BLaER1 treated with 17β-estradiol and CSF1 and Interleukin-3, amounts not matched to agents 10 nM and 100 nM (cell line): ENCODE results near the gene ABHD10.
A peak's percentile ranks its signal among the peaks of the same experiment; 100 is the strongest.

ENCODE experiments used
- H3K27ac ChIP-seq, 11 experiments: shearing (Covaris generic); formaldehyde crosslinking; 2 replicates each; pipeline ENCODE4 v1.8.1; 2022
- H3K27me3 ChIP-seq, 11 experiments: shearing (Covaris generic); formaldehyde crosslinking; 2 replicates each; pipeline ENCODE4 v1.8.1; 2022
- H3K36me3 ChIP-seq, 11 experiments: shearing (Covaris generic); formaldehyde crosslinking; 2 replicates each; pipeline ENCODE4 v1.8.1; 2022
- H3K4me1 ChIP-seq, 10 experiments: shearing (Covaris generic); formaldehyde crosslinking; 2 replicates each; pipeline ENCODE4 v1.8.1; 2022
- H3K4me2 ChIP-seq, 11 experiments: shearing (Covaris generic); formaldehyde crosslinking; 2 replicates each; pipeline ENCODE4 v1.8.1; 2022
- H3K4me3 ChIP-seq, 10 experiments: shearing (Covaris generic); formaldehyde crosslinking; 2 replicates each; pipeline ENCODE4 v1.8.1; 2022
- H3K9ac ChIP-seq, 11 experiments: shearing (Covaris generic); formaldehyde crosslinking; 2 replicates each; pipeline ENCODE4 v1.8.1; 2022
- H3K9me3 ChIP-seq, 11 experiments: shearing (Covaris generic); formaldehyde crosslinking; replicated peaks in 1 of 11; 2 replicates each; pipeline ENCODE4 v1.8.1; 2022
- H4K20me1 ChIP-seq, 11 experiments: shearing (Covaris generic); formaldehyde crosslinking; 2 replicates each; pipeline ENCODE4 v1.8.1; 2022
- Cebpa-rat ChIP-seq, 11 experiments: shearing (Covaris generic); IDR thresholded peaks; 2 replicates each; pipeline ENCODE4 v1.8.1; 2022

Gene ABHD10

GRCh38 chr3:111971533-111972130 is 7.2 kb upstream of the ABHD10 start:
- H3K4me1 ChIP-seq, result peaks cover 7 to 39% (median 22%) of the 10 kb centered on the region in 10 experiments; a peak in 19 of 20 replicates
- H3K27me3 ChIP-seq, result no peaks in the 10 kb centered on the region
- H3K9me3 ChIP-seq, result no peaks in the 10 kb centered on the region
- H3K4me3 ChIP-seq, result no peak overlapping the region
- H4K20me1 ChIP-seq, result no peaks in the 10 kb centered on the region
- no peaks in the 10 kb centered on the region for H3K36me3 ChIP-seq
- no peak for TF ChIP-seq Cebpa-rat (IDR thresholded peaks at IDR 0.05)
- H3K9ac ChIP-seq, result no peak overlapping the region
- H3K4me2 ChIP-seq, result no peak overlapping the region
- H3K27ac ChIP-seq, result no peak overlapping the region

- H3K27ac ChIP-seq, result no peak overlapping the region
- H4K20me1 ChIP-seq, result no peaks in the 10 kb centered on the region
- no peaks in the 10 kb centered on the region for H3K27me3 ChIP-seq
- no peak for TF ChIP-seq Cebpa-rat (IDR thresholded peaks at IDR 0.05)
- no peaks in the 10 kb centered on the region for H3K36me3 ChIP-seq
- H3K4me3 ChIP-seq, result no peak overlapping the region
- no peak overlapping the region for H3K4me2 ChIP-seq
- H3K4me1 ChIP-seq, result peaks cover 0 to 28% (median 14%) of the 10 kb centered on the region in 10 experiments; a peak in 15 of 20 replicates
- H3K9ac ChIP-seq, result no peak overlapping the region
- H3K9me3 ChIP-seq, result no peaks in the 10 kb centered on the region
Measured at GRCh38 chr3:111972891-111973290, 5.9 kb upstream of the ABHD10 start.

GRCh38 chr3:111975131-111975530 is 3.7 kb upstream of the ABHD10 start:
- TF ChIP-seq Cebpa-rat (IDR thresholded peaks at IDR 0.05), result no peak
- Histone ChIP-seq H3K4me3 (no peak overlapping the region), H3K4me1 (peaks cover 1 to 20% (median 7%) of the 10 kb centered on the region in 10 experiments; a peak in 17 of 20 replicates), H3K9me3 (no peaks in the 10 kb centered on the region), H3K4me2 (no peak overlapping the region), H3K27me3 (no peaks in the 10 kb centered on the region), H3K36me3 (no peaks in the 10 kb centered on the region), H4K20me1 (peaks cover 0 to under 1% (median 0%) of the 10 kb centered on the region in 11 experiments; a peak in 1 of 22 replicates), H3K27ac (no peak overlapping the region), H3K9ac (no peak overlapping the region)

GRCh38 chr3:111976254-111976653 is 2.6 kb upstream of the ABHD10 start:
- Histone ChIP-seq H3K9me3 (no peaks in the 10 kb centered on the region), H4K20me1 (peaks cover 0 to 12% (median 3%) of the 10 kb centered on the region in 11 experiments; a peak in 6 of 22 replicates), H3K27ac (no peak overlapping the region), H3K4me3 (no peak overlapping the region), H3K4me1 (peaks cover 10 to 21% (median 16%) of the 10 kb centered on the region in 10 experiments), H3K4me2 (no peak overlapping the region), H3K36me3 (peaks cover 0 to 6% (median 0%) of the 10 kb centered on the region in 11 experiments; a peak in 1 of 22 replicates), H3K9ac (no peak overlapping the region), H3K27me3 (no peaks in the 10 kb centered on the region)
- TF ChIP-seq Cebpa-rat (IDR thresholded peaks at IDR 0.05), result no peak

- peak overlapping the region; percentile 62 to 88 (median 74) for H3K4me2 ChIP-seq
- peak overlapping the region; percentile 78 to 95 (median 89) for H3K9ac ChIP-seq
- H3K4me1 ChIP-seq, result peaks cover 14 to 31% (median 24%) of the 10 kb centered on the region in 10 experiments
- no peak for TF ChIP-seq Cebpa-rat (IDR thresholded peaks at IDR 0.05)
- no peaks in the 10 kb centered on the region for H3K9me3 ChIP-seq
- H4K20me1 ChIP-seq, result peaks cover 0 to 34% (median 7%) of the 10 kb centered on the region in 11 experiments; a peak in 9 of 22 replicates
- H3K27ac ChIP-seq, result peak overlapping the region; percentile 66 to 93 (median 89)
- H3K4me3 ChIP-seq, result peak overlapping the region; percentile 75 to 97 (median 87)
- no peaks in the 10 kb centered on the region for H3K27me3 ChIP-seq
- H3K36me3 ChIP-seq, result peaks cover 0 to 36% (median 10%) of the 10 kb centered on the region in 11 experiments; a peak in 20 of 22 replicates
Measured at GRCh38 chr3:111979434-111980038, 710 bp downstream of the ABHD10 start.

GRCh38 chr3:111980716-111981456 is 2.1 kb downstream of the ABHD10 start:
- Histone ChIP-seq H3K4me3 (peak overlapping the region in 8 of 10 experiments; percentile 1 to 93 (median 50); a peak in 9 of 20 replicates), H3K4me2 (peak overlapping the region; percentile 62 to 88 (median 74))

GRCh38 chr3:111981457-111981763 is 2.6 kb downstream of the ABHD10 start:
- Histone ChIP-seq H3K4me2 (peak overlapping the region; percentile 62 to 88 (median 74); a peak in 19 of 22 replicates), H3K27ac (no peak overlapping the region), H3K9me3 (no peaks in the 10 kb centered on the region), H4K20me1 (peaks cover 0 to 44% (median 9%) of the 10 kb centered on the region in 11 experiments; a peak in 12 of 22 replicates), H3K36me3 (peaks cover 0 to 53% (median 26%) of the 10 kb centered on the region in 11 experiments; a peak in 20 of 22 replicates), H3K4me3 (no peak overlapping the region), H3K27me3 (no peaks in the 10 kb centered on the region), H3K9ac (no peak overlapping the region), H3K4me1 (peaks cover 14 to 31% (median 24%) of the 10 kb centered on the region in 10 experiments)
- TF ChIP-seq Cebpa-rat (IDR thresholded peaks at IDR 0.05), result no peak

More at GRCh38 chr3:111980716-111981456, 2.1 kb downstream of the ABHD10 start:
- Histone ChIP-seq H3K4me1 (peaks cover 14 to 31% (median 24%) of the 10 kb centered on the region in 10 experiments), H3K27me3 (no peaks in the 10 kb centered on the region), H4K20me1 (peaks cover 0 to 44% (median 9%) of the 10 kb centered on the region in 11 experiments; a peak in 11 of 22 replicates), H3K27ac (no peak overlapping the region), H3K9me3 (no peaks in the 10 kb centered on the region), H3K36me3 (peaks cover 0 to 47% (median 20%) of the 10 kb centered on the region in 11 experiments; a peak in 20 of 22 replicates), H3K9ac (no peak overlapping the region)
- no peak for TF ChIP-seq Cebpa-rat (IDR thresholded peaks at IDR 0.05)

GRCh38 chr3:111984636-111985298 is 5.9 kb downstream of the ABHD10 start:
- Histone ChIP-seq H3K27me3 (no peaks in the 10 kb centered on the region), H3K9me3 (no peaks in the 10 kb centered on the region), H3K36me3 (peaks cover 25 to 84% (median 51%) of the 10 kb centered on the region in 11 experiments), H3K4me1 (peaks cover 12 to 25% (median 22%) of the 10 kb centered on the region in 10 experiments), H3K4me3 (no peak overlapping the region), H3K9ac (no peak overlapping the region), H4K20me1 (peaks cover 5 to 69% (median 23%) of the 10 kb centered on the region in 11 experiments; a peak in 16 of 22 replicates), H3K27ac (no peak overlapping the region), H3K4me2 (no peak overlapping the region)
- TF ChIP-seq Cebpa-rat (IDR thresholded peaks at IDR 0.05), result no peak
